GM21526 (cell line): ENCODE measurements around the gene TULP1.
A peak's percentile ranks its signal among the peaks of the same experiment; 100 is the strongest.

Experiments used
- ATAC-seq: cut with Tn5 transposase; IDR thresholded peaks from one replicate; pipeline ENCODE4 v1.9.1; 2021; ENCODE audit warnings: moderate library complexity; ENCODE audit not compliant: unreplicated experiment, low FRiP score

TULP1 gene

GRCh38 chr6:35469751-35470662, 42.7 kb downstream of the TULP1 start:
- ATAC-seq: no peak

DNA sequence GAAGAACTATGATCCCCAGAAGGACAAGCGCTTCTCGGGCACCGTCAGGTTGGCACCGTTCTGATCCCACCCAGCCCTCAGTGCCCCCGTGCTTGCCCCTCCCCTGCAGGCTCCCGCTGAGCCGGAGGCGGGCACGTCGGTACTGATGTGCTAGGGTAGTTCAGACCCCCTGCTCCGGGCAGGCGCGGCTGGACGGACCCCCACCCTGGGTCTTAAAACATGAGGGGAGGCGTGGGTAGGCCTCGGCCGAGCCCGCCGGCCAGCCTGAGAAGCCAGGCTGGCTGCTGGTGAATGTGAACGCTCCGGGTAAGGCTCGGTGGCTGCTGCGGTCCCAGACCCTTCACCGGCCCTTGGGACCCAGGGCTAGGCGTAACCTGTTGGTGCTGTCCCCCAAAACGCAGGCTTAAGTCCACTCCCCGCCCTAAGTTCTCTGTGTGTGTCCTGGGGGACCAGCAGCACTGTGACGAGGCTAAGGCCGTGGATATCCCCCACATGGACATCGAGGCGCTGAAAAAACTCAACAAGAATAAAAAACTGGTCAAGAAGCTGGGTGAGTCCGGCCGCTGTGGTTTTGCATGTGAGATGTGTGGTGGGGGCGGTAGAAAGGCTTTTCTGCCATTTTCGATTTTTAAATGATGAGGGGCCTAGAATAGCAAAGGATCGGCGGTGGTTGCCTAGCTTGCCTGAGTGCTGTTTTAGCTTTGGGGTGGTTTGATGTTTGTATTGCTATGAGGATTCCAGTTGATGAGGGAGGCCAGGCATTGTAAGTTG, 43.5 kb downstream of the TULP1 start:
- no peak for ATAC-seq

GRCh38 chr6:35468181-35468979, 44.3 kb downstream of the TULP1 start, which contains the start of gene RPL10A:
TSS of gene RPL10A (plus strand) at chr6:35468401. CDS start at chr6:35468435, 34 bp downstream.
- peak; percentile 67 for ATAC-seq

GRCh38 chr6:35465646-35466045, 47.0 kb downstream of the TULP1 start:
- ATAC-seq: no peak

GRCh38 chr6:35463292-35463691, 49.4 kb downstream of the TULP1 start:
- ATAC-seq: no peak

- ATAC-seq: no peak
Observed at GRCh38 chr6:35461270-35461669, 51.4 kb downstream of the TULP1 start.

DNA sequence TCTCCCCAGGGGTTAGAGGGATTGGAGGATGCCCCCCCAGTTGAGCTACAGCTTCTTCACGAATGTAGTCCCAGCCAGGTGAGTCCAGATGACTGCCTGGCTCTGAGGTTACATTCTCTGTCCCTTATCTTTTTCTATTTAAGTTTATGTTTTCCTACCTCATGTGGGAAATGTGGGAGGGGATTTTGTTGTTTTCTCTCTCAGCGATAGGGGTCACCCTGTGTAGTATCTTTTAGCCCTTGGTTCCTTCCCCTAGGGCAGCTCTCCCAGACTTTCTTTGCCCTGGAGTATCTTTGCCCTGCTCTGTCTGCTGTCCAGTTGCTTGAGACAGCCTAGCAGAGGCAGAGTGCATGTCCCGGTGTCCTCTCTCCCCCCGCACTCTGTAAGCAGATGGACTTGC, 54.8 kb downstream of the TULP1 start:
- no peak for ATAC-seq

GRCh38 chr6:35454391-35455110, 58.1 kb downstream of the TULP1 start:
- no peak for ATAC-seq

GRCh38 chr6:35453236-35453635, 59.5 kb downstream of the TULP1 start:
- ATAC-seq: no peak

DNA sequence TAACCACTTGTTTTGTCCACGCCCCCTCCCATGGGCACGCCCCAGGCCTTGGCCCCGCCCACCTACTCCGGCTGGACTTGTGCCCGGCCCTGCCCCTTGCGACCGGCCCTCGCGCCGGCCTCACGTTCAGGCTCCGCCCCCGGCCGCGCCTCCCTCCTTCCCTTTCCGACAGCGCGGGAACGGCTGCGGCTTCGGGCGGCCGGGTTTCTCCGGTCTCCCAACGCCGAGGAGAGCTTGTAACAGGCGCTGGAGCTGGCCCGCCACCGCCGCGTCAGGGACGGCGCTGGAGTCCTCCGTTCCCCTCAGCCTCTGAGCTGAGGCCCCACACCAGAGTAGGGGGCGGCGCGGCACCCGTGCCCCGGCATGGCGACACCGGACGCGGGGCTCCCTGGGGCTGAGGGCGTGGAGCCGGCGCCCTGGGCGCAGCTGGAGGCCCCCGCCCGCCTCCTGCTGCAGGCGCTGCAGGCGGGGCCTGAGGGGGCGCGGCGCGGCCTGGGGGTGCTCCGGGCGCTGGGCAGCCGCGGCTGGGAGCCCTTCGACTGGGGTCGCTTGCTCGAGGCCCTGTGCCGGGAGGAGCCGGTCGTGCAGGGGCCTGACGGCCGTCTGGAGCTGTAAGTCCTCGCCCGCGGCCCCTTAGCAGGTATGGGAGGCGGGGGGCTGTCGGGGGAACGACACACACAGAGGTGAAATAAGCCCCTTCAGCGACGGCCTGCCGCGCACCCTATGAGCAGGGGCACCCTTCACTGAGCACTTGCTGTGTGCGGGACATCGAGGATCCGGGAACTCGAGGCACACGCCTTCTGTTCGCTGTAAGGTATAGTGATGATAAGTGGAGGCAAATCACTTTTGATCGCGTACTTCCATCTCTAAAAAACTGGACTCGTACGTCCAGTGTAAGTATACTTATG, 60.3 kb downstream of the TULP1 start, which contains the start of gene FANCE:
FANCE (plus strand) TSS at position 156 of the 908 bp plus-strand sequence; CDS start at position 364, 208 bp downstream.
- peak; percentile 85 for ATAC-seq

DNA sequence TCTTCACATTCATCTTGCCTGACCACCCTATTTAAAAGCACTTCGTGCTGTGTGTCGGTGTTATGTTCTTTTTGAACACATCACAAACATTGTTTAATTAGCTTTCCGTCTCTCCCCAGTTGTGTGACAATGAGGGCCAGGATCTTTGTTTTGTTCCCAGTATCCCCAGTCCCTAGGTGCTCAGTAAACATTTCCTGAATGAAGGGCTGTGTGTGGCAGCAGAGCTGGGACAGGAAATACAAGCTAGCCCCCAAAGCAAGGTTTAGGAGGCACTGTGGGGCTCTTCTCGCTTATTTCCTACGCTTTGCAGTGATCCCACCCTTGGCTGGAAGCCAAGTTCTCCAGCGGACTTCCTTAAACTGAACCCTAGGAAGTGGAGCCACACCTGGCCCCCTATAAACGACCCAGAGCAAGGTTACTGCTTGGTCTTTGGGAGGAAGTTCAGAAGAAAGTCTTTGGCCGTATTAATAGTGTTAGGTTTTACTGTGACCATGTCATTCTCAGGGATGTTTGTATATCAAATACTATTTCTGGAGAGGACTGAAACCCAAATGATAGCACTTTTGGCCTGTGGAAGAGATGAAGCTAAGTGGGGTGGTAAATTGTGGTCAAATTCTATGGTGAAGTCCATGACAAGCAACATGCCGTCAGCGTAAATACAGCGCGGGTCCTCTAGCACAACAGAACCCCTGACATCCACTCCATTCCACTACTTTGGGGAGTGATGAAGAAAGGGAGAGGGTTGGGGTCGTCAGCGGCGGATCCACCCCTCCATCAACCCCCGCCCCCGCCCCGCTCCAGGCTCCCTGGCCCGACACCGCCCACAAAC, 61.1 kb downstream of the TULP1 start:
- ATAC-seq: no peak

DNA sequence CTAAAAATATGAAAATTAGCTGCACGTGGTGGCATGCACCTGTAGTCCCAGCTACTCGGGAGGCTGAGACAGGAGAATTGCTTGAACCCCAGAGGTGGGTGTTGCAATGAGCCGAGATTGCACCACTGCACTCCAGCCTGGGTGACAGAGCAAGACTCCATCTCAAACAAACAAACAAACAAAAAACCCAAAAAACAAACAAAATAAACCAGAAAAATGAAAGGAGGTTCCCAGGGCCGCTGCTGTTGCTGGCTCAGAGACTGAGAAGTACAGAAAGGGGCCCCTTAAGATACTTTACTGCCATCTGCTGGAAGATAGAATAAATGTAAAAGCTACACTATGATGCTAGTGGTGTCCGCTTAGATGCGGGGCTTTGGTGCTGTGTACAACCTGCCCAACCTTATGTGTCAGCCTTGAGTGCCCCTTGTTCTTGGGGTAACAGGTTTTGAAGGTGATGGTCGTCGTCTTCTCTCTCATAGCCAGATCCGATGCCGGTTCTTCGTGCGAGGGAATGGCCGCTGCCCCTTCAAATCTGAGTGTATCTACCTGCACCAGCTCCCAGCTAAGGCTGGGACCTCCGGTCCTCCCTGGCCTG, 63.3 kb downstream of the TULP1 start:
- no peak for ATAC-seq

GRCh38 chr6:35448191-35448590, 64.5 kb downstream of the TULP1 start:
- ATAC-seq: no peak
